Measurements from ENCODE around the gene CDC34.

Gene CDC34

DNA sequence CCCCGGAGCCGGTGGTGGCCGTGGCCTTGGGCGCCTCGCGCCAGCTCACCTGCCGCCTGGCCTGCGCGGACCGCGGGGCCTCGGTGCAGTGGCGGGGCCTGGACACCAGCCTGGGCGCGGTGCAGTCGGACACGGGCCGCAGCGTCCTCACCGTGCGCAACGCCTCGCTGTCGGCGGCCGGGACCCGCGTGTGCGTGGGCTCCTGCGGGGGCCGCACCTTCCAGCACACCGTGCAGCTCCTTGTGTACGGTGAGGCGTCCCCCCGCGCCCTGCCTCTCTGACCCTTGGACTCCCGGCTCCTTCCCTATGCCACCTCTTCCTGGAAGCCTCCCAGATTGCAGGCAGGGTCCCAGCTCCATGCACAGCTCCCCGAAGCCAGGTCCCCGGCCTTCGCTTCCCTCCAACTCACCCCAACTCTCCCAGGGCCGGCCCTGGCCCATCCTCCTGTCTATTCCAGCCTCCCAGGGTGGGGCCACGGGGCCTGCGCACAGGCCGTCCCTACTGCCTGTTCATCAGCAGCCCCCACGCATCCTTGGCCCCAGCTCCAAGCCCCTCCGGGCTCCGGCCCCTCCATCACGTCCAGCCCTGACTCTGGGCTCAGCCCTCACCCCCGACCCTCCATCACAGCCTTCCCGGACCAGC lies 33.6 kb upstream of the CDC34 start:
- DNase-seq, result no peak

DNA sequence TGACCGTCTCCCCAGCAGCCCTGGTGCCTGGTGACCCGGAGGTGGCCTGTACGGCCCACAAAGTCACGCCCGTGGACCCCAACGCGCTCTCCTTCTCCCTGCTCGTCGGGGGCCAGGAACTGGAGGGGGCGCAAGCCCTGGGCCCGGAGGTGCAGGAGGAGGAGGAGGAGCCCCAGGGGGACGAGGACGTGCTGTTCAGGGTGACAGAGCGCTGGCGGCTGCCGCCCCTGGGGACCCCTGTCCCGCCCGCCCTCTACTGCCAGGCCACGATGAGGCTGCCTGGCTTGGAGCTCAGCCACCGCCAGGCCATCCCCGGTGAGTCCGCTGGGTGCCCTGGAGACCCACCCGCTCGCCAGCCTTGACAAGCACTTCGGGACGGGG lies 33.1 kb upstream of the CDC34 start:
- no peak for DNase-seq

DNA sequence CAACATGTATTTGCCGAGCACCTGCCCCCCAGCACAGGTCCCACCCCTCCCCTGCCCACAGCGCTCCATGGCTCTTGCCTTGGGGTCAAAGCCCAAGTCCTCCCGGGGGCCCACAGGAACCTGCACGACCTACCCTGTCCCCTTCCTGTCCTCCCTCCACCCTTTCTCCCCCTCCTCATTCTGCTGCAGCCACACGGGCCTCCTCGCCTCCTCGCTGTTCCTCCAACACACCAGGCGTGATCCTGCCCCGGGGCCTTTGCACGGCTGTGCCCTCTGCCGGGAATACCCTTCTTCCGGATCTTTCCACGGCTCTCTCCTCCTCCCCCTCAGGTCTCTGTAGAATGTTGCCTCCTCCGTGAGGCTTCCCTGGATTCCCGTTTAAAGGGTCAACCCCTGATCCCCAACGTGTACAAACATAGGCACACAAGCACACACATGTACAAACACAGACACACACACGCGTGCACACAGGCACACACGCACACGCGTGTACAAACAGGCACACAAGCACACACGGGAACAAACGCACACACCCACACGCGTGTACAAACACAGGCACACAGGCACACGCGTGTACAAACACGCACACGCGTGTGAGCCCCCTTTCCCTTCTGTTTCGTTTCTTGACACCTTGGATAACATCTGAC lies 32.5 kb upstream of the CDC34 start:
- DNase-seq, result no peak

DNA sequence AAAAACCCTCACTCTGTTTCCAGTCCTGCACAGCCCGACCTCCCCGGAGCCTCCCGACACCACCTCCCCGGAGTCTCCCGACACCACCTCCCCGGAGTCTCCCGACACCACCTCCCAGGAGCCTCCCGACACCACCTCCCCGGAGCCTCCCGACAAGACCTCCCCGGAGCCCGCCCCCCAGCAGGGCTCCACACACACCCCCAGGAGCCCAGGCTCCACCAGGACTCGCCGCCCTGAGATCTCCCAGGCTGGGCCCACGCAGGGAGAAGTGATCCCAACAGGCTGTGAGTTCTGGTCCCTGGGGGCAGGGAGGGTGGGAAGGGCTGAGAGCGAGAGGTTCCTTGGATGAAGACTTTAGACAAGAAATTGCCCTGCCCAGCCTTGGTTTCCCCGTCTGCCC lies 29.9 kb upstream of the CDC34 start:
- no peak for DNase-seq

DNA sequence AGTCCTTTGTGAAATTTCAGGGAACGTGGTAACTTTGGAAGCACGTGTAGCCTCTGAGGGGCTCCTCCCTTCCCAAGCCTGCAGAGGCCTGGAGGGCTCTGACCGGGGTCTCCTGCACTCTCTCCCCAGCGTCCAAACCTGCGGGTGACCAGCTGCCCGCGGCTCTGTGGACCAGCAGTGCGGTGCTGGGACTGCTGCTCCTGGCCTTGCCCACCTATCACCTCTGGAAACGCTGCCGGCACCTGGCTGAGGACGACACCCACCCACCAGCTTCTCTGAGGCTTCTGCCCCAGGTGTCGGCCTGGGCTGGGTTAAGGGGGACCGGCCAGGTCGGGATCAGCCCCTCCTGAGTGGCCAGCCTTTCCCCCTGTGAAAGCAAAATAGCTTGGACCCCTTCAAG lies 26.9 kb upstream of the CDC34 start:
- DNase-seq, result no peak

DNA sequence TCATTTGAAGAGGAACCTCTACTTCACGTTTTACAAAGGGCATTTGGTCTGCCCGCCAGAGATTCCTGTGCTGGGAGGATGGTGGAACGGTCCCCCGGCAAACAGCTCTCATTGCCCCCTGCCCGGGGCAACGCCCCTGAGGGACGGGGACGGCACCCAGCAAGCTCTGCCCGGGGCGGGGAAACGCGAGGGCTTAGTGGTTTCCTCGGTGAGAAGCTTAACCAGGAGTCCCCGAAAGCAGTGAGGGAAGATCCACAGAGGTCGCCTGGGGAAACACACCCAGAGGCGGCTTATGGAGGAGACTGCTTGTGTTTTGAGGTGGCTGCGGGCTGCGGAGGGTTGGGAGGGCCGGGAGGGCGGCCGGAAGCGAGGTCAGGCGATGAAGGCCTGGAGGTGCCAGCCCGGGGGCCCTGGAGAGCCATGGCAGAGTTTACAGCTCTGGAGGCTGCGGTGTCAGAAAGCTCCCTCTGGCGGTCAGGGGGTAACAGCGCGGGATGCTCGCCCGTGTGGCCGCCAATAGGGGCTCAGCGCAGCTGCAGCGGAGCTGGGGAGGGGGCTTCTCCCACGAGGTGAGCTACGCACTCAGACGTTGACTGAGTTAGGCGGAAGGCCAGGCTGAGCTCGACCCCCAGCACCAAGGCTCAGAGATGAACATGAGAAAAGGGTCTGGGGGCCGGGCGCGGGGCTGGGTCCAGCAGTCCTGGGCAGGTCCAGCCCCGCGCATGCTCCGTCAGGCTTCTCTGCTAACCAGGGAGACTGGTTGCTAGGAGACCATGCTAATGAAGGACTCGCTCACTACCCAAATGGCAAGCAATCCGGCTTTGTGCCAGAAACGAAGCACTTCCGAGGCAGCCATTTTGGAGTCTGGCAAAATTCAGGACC lies 24.9 kb upstream of the CDC34 start:
- peak; percentile 100 for DNase-seq

DNA sequence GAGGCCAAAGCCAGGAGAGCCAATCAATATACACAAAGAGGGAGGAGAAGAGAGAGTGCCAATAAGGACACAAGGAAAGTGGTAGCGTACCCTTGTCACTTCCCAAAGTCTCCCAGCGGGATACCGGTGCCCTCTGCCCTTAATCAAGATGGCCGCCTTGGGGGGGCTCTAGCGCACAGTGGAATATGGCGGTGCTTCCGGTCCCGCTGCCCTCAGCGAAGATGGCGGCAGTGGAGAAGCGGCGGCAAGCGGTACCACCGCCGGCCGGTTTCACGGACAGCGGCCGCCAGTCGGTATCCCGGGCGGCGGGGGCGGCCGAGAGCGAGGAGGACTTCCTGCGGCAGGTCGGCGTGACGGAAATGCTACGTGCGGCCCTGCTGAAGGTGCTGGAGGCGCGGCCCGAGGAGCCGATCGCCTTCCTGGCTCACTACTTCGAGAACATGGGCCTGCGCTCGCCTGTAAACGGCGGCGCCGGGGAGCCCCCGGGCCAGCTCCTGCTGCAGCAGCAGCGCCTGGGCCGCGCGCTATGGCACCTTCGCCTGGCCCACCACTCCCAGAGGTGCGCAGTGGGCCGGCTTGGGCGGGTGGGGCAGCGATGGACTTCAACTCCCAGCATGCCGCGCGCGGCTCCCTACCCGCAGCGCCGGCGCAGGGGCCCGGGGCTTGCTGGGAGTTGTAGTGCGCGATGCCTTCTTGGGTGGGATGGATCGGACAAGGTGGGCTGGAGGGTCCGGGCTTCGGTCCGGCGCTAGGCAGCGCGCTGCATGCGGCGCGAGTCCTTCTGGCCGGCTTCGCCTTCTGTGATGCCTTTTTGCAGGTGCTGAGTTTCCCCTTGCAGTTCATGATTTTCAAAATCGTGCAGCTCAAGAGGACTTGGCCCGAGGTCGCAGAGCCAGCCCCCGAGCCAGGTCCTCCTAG lies 24.0 kb upstream of the CDC34 start, which contains the start of gene TPGS1:
TPGS1 (plus strand) TSS at position 212 of the 918 bp plus-strand sequence; CDS start at position 222, 10 bp downstream.
- DNase-seq, result peak; percentile 100

DNA sequence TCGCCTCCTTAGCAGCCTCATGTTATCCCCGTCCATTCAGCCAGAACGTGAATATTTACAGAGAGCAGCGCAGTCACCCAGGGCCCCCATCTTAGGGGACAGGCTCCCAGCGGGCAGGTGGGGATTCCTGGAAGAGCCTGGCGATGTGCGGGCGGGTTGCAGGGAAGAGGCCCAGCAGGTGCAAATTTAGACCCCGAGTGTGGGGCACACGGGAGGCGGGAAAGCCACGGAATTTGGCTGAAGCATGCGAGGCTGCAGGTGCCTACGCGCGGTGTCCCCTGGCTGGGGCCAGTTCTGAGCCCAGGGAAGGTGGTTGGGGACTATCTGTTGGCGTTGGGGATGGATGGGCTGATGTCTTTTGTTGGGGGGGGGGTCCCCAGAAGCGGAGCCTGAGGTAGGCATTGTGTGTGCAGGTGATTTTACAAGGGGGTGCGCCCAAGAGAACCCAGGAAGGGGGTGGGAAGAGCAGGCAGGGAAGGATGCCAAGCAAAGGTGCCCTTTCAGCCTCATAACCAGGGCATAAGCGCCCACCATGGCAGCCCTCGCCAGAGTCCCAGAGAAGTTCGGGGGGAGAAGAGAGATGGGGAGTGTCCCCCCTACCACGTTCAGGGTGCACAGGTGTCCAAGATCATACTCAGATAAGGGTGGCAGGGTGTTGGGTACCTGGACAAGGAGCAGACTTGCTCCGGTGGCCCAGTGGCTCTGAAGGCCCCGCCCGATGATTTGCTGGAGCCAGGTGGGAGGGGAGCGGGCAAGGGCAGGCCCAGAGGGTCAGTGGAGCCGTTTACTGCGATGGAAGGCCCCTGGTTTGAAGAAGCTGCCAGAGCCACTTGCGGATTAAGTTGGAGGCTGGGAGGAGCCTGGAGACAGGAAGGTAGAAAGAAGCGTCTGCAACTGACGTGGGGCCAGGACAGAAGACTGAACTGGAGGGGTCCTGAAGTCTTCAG lies 23.1 kb upstream of the CDC34 start:
- DNase-seq, result no peak

DNA sequence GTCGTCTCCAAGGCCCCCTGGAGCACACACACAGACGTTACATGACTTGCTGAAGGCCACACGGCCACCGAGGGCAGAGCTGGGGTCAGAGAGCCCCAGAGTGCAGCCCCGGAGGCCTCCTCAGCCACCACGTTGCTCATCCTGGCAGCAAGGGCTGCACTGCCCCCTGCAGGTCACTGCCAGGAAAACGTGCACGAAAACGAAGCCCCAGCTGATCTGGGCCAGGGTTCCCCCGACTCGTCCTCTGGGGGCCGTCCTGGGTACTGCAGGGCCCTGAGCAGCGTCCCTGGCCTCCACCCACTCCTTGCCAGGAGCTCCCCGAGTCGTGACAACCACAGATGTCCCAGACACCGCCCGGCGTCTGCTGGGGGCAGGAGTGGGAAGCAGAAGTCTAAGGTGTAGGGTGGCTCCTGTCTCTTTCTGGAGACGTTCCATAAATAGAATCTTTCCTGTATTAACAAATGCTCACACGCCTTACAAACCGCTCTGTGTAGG lies 20.9 kb upstream of the CDC34 start:
- DNase-seq, result peak; percentile 83

DNA sequence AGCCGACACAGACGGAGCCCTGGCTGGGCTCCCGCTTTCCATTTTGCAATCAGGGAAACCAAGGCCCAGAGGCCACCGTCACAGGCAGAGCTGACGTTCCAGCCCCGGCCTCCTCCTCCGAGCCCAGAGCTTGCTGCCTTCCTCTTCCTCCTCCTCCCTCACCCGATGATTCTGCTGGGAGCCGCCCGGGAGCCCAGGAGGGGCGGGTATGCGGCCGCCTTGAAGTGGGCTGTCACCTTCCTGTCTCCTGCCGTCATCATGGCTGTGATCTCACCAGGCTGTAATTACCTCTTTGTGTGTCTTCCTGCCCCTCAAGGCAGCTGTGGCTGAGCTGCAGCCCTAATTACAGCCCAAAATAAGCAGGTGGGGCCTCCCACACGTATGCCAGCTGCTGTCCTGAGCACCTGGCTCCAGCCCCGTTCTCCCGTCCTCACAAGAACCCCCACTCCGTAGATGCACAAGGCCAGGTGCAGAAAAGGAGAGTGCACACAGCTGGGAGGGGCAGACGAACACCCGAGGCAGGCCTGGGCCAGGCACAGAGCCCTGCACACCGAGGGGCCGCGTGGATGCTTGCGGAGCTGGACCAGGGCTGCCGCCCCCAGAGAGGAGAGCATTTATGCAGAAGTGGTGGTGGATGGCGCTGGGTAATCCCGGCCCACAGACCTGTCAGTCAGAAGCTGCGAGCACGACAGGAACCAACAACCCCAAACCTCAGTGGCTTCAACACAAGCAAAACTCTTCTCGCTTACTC lies 20.3 kb upstream of the CDC34 start:
- DNase-seq, result peak; percentile 85

DNA sequence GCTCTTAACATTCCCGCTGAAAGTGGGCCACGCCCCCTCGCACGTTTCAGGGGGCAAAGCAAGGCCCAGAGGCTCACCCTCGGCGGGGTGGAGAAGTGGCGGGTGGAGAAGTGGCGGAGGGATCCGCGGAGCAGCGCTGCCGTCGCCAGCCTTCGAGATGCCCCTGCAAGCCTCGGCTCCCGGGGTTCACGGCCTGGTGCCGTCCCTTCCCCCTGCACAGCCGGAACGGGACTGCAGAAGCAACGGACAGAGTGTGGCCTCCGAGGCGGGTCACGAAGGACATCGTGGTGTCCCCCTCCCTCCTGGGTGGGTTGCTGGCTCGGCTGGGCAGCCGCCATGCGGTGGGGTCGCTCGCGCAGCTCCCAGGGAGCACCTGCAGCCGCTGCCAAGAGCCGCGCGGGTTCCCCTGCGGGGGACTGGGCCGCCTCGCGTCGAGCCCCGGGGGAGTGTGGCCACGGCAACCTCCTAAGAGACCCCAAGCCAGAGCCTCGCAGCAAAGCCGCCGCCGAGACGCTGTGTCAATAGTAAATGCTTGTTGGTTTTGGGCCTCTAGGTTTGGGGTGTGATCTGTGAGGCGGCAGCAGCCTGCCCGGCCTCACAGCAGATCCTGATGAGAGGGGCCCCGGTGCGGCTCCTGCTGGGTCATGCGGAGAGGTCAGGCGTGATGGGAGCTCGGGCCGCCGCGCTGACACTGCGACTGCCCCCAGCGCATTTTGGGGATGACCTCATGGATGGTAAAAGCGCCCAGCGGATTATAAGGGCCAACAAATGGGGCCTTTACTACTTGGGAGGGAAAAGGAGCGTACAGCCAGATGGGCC lies 18.8 kb upstream of the CDC34 start:
- no peak for DNase-seq

DNA sequence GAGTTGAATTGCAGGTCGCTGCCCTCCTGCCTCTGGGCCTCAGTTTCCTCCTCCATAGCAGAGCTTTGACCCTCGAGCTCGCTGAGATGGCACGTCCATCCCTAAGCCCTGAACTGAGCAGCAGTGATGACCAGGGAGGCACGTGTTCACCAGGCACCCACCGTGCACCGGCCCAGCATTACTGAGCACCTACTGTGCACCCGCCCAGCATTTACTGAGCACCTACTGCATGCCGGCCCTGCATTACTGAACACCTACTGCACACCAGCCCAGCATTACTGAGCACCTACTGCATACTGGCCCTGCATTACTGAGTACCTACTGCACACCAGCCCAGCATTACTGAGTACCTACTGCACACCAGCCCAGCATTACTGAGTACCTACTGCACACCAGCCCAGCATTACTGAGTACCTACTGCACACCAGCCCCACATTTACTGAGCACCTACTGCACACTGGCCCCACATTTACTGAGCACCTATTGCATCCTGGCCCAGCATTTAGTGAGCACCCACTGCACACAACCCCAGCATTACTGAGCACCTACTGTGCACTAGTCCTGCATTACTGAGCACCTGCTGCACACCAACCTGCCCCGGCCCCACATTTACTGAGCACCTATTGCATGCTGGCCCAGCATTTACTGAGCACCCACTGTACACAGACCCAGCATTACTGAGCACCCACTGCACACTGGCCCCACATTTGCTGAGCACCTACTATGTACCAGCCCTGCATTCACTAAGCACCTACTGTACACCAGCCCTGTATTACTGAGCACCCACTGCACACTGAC lies 18.0 kb upstream of the CDC34 start:
- no peak for DNase-seq

DNA sequence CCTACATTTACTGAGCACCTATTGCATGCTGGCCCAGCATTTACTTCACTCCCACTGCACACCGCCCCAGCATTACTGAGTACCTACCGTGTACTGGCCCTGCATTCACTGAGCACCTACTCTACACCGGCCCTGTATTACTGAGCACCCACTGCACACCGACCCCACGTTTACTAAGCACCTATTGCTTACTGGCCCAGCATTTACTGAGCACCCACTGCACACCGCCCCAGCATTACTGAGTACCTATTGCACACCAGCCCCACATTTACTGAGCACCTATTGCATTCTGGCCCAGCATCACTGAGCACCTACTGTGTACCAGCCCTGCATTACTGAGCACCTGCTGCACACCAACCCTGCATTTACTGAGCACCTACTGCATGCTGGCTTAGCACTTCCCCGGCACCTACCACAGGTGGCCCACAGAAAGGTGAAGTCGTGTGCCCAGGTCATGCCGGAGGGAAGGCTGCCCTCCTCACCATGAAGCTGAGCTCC lies 17.3 kb upstream of the CDC34 start:
- no peak for DNase-seq

DNA sequence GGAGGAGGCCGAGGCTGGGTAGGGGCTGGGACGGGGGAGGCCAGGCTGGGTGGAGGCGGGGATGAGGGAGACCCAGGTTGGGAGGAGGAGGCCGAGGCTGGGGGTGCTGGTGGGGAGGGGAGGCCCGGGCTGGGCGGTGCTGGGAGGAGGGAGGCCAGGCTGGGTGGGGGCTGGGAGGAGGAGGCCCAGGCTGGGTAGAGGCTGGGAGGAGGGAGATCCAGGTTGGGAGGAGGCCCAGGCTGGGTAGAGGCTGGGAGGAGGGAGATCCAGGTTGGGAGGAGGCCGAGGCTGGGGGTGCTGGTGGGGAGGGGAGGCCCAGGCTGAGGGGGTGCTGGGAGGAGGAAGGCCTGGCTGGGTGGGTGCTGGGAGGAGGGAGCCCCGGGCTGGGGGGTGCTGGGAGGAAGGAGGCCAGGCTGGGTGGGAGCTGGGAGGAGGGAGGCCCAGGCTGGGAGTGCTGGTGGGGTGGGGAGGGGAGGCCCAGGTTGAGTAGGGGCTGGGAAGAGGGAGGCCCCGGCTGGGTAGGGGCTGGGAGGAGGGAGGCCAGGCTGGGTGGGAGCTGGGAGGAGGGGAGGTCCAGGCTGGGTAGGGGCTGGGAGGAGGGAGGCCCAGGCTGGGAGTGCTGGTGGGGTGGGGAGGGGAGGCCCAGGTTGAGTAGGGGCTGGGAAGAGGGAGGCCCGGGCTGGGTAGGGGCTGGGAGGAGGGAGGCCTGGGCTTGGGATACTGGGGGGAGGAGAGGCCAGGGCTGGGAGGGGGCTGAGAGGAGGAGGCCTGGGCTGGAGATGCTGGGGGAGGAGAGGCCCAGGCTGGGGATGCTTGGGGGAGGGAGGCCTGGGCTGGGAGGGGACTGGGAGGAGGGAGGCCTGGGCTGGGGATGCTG lies 13.6 kb upstream of the CDC34 start:
- no peak for DNase-seq

DNA sequence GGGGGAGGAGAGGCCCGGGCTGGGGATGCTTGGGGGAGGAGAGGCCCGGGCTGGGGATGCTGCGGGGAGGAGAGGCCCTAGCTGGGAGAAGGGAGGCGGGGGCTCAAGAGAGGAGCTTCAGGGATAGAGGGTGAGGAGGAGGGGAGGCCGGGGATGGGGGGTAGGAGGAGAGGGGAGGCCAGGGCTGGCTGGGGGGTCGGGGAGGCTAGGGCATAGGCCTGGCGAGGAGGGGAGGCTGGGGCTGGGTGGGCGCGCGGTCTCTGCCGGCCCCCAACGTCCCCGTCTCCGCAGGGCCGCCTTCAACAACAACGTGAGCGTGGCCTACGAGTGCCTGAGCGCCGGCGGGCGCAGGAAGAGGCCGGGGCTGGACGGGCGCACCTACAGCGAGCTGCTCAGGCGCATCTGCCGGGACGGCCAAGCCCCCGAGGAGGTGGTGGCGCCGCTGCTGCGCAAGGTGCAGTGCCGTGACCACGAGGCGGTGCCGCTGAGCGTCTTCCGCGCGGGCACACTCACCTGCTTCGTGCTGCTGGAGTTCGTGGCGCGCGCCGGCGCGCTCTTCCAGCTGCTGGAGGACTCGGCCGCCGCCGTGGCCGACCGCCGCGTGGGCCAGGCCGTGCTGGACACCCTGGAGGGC lies 12.8 kb upstream of the CDC34 start:
- no peak for DNase-seq

DNA sequence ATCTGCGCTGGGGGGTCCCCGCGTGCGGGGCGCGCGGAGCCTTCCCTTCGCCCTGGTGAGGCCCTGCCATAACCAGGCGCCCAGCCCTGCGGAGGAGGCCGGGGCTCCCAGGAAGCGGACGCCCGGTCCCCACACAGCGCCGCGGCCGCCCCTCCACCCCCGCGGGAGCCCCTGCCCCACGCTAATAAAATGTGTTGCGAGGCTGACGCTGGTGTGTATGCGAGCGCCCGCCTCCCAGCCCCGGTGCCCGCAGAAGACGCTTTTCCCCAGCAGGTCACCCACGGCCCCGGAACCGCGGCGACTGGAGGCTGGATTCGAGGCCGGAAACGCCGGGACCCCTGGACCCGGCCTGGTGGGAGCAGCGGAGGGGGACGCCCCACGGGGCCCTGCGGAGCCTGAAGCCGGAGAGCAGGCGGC lies 12.1 kb upstream of the CDC34 start:
- no peak for DNase-seq

DNA sequence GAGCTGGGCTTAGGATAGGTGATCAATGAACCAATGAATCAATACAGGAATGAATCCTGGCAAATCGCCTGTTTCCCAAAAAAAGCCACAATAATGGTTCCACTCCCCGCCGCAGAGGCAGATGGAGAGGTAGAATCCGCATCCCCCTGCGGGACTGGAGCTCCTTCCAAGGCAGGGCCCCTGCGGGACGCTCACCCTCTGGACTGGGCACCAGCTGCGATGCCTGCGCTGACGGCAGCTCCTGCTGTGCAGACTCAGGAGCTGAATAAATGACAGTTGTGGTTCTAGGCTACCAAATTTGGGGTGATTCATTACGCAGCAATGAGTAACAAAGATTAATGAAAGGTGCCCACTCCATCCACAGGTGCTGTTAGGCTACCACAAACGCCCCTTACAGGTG lies 8.8 kb upstream of the CDC34 start:
- DNase-seq, result no peak
